Measurements from ENCODE around the gene GRIN1. TPM values are rescaled to one million over a fixed set of nuclear protein-coding genes. Genes with fewer than 3 reads are reported as not detected.

GRIN1 gene
- total RNA-seq, result not detected in 2 replicates

GRCh38 chr9:137138722-137139467 is at the start of gene GRIN1:
TSS of gene GRIN1 (plus strand) at chr9:137139154. CDS start at chr9:137139487, 333 bp downstream.

GRCh38 chr9:137114613-137115393 is 24.2 kb upstream of the GRIN1 start, which contains the start of gene DPP7:
TSS of gene DPP7 (minus strand) at chr9:137114733. CDS start at chr9:137114713, 20 bp downstream.

GRCh38 chr9:137169896-137170358 is 31.0 kb downstream of the GRIN1 start, which contains the start of gene LRRC26:
TSS of gene LRRC26 (minus strand) at chr9:137170051. CDS start at chr9:137169943, 108 bp downstream.

GRCh38 chr9:137188490-137189296 is 49.7 kb downstream of the GRIN1 start, which contains the start of the genes ANAPC2 and SSNA1:
TSS of gene ANAPC2 (minus strand) at chr9:137188560. CDS start at chr9:137188532, 28 bp downstream.
TSS of gene SSNA1 (plus strand) at chr9:137188676. CDS start at chr9:137188727, 51 bp downstream.

GRCh38 chr9:137200311-137201204 is 61.6 kb downstream of the GRIN1 start, which contains the start of gene TPRN:
TSS of gene TPRN (minus strand) at chr9:137200741. CDS start at chr9:137200711, 30 bp downstream.

GRCh38 chr9:137205126-137206069 is 66.4 kb downstream of the GRIN1 start, which contains the start of the genes NDOR1 and TMEM203:
TSS of gene NDOR1 (plus strand) at chr9:137205700. CDS start at chr9:137205778, 78 bp downstream.
TSS of gene TMEM203 (minus strand) at chr9:137205648. CDS start at chr9:137205414, 234 bp downstream.

Other genes with a start within 250 kb of the GRIN1 start
- gene FBXW5, start 194.4 kb upstream of the GRIN1 start, total RNA-seq, result 127 and 134 TPM in 2 replicates
- gene C8G, start 193.9 kb upstream of the GRIN1 start, total RNA-seq, result not detected in 2 replicates
- gene LCN12, start 186.9 kb upstream of the GRIN1 start, total RNA-seq, result not detected in 2 replicates
- gene PTGDS, start 161.7 kb upstream of the GRIN1 start, total RNA-seq, result 0.39 and 78.2 TPM in 2 replicates
- 1.9 TPM in 1 of 2 replicates, not detected in the other for gene LCNL1, start 156.2 kb upstream of the GRIN1 start, total RNA-seq
- 19.1 and 33.0 TPM in 2 replicates for gene PAXX, start 146.7 kb upstream of the GRIN1 start, total RNA-seq
- 3.1 and 6.2 TPM in 2 replicates for gene CLIC3, start 142.6 kb upstream of the GRIN1 start, total RNA-seq
- gene ABCA2, start 110.9 kb upstream of the GRIN1 start, total RNA-seq, result 14.9 and 15.8 TPM in 2 replicates
- not detected in 2 replicates for gene FUT7, start 107.1 kb upstream of the GRIN1 start, total RNA-seq
- 25.2 and 54.9 TPM in 2 replicates for gene NPDC1, start 93.0 kb upstream of the GRIN1 start, total RNA-seq
- 0.72 TPM in 1 of 2 replicates, not detected in the other for gene ENTPD2, start 85.1 kb upstream of the GRIN1 start, total RNA-seq
- gene SAPCD2, start 68.6 kb upstream of the GRIN1 start, total RNA-seq, result 5.0 and 10.7 TPM in 2 replicates
- gene UAP1L1, start 61.6 kb upstream of the GRIN1 start, total RNA-seq, result 5.7 and 11.7 TPM in 2 replicates
- gene MAN1B1, start 52.2 kb upstream of the GRIN1 start, total RNA-seq, result 50.3 and 94.1 TPM in 2 replicates
- 69.8 and 123 TPM in 2 replicates for gene DPP7, start 24.4 kb upstream of the GRIN1 start, total RNA-seq
- gene LRRC26, start 30.9 kb downstream of the GRIN1 start, total RNA-seq, result not detected in 2 replicates
- not detected in 2 replicates for gene TMEM210, start 32.9 kb downstream of the GRIN1 start, total RNA-seq
- gene ANAPC2, start 49.4 kb downstream of the GRIN1 start, total RNA-seq, result 7.8 and 20.0 TPM in 2 replicates
- gene SSNA1, start 49.5 kb downstream of the GRIN1 start, total RNA-seq, result 61.1 and 99.0 TPM in 2 replicates
- 7.8 and 12.2 TPM in 2 replicates for gene TPRN, start 61.6 kb downstream of the GRIN1 start, total RNA-seq
- 45.5 and 57.0 TPM in 2 replicates for gene TMEM203, start 66.5 kb downstream of the GRIN1 start, total RNA-seq
- 8.3 and 15.6 TPM in 2 replicates for gene NDOR1, start 66.5 kb downstream of the GRIN1 start, total RNA-seq
- gene RNF208, start 83.1 kb downstream of the GRIN1 start, total RNA-seq, result 0.13 and 6.3 TPM in 2 replicates
- gene CYSRT1, start 86.0 kb downstream of the GRIN1 start, total RNA-seq, result under 0.01 and 1.9 TPM in 2 replicates
- not detected in 2 replicates for gene RNF224, start 88.3 kb downstream of the GRIN1 start, total RNA-seq
- gene SLC34A3, start 91.7 kb downstream of the GRIN1 start, total RNA-seq, result not detected in 2 replicates
- 224 and 626 TPM in 2 replicates for gene TUBB4B, start 102.1 kb downstream of the GRIN1 start, total RNA-seq
- not detected in 2 replicates for gene STPG3, start 112.1 kb downstream of the GRIN1 start, total RNA-seq
- 49.1 and 60.2 TPM in 2 replicates for gene NELFB, start 116.2 kb downstream of the GRIN1 start, total RNA-seq
- 38.1 and 52.4 TPM in 2 replicates for gene TOR4A, start 138.6 kb downstream of the GRIN1 start, total RNA-seq
- 0.78 and 1.8 TPM in 2 replicates for gene NRARP, start 163.1 kb downstream of the GRIN1 start, total RNA-seq